GM21423 (cell line): Measurements from ENCODE around the gene ZDHHC11B.
"Not testable (repeated sequence)": the region's sequence is repeated elsewhere in the genome, so short reads cannot be mapped to it uniquely, and the experiment has no call there.

Experiments used
- ATAC-seq: cut with Tn5 transposase; IDR thresholded peaks from one replicate; pipeline ENCODE4 v1.9.1; 2021; ENCODE audit warnings: mild to moderate bottlenecking, moderate library complexity; ENCODE audit not compliant: unreplicated experiment

The ZDHHC11B gene

DNA sequence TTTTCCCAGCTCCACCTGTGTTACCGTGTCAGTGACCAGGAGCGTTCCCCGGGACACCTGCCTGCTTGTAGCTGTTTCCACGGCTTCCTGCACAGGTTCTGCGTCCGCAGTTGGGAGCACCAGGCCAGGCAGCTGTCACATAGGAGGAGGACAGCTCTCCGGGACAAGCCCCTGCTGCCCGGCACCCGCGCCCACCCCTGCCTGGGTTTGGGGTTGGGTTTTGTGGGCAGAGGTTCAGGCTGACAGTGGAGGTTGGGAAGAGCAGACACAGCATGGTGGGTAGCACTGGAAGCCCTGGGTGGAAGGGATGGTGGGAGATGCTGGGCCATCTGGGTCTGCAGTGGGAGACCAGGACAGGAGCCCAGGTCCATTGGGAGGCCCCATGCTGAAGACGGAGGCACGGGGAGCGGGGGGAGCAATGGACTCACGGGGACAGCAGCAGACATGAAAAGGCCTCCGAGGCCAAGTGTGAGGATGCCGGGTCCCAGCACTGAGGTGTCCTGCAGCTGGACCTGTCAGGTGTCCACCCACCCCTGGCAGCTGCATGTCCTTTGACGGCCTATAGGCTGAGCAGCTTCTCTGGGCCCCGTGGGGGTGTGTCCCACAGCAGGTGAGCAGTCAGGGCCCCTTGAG lies 2.8 kb upstream of the ZDHHC11B start:
- not testable (repeated sequence) for ATAC-seq

DNA sequence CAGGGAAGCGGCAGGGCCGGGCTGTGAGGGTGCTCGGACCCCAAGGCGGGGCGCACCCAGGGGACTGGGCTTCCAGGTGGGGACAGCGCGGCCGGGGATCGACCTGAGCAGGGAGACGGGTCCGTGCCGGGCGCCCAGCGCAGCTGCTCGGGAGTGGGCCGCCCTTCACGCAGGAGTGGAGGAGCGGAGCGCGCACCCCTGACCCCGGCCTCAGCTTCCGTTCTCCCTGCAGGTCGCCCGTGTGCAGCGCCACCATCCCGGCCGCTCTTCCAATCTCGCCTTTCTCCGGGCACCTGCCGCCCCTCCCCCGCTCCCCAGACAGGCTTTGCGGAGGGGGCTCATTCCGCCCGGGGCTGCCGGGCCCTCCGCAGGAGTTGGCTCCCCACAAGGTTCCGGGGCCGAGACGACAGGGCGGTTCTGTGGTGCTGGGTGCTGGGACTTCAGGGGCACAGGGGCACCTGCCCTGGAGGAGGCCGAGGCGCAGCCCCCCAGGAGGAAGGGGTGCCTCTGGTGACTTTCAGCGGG lies 714 bp upstream of the ZDHHC11B start:
- peak; percentile 5 for ATAC-seq

- not testable (repeated sequence) for ATAC-seq
Observed at GRCh38 chr5:783881-784427, 575 bp downstream of the ZDHHC11B start.

DNA sequence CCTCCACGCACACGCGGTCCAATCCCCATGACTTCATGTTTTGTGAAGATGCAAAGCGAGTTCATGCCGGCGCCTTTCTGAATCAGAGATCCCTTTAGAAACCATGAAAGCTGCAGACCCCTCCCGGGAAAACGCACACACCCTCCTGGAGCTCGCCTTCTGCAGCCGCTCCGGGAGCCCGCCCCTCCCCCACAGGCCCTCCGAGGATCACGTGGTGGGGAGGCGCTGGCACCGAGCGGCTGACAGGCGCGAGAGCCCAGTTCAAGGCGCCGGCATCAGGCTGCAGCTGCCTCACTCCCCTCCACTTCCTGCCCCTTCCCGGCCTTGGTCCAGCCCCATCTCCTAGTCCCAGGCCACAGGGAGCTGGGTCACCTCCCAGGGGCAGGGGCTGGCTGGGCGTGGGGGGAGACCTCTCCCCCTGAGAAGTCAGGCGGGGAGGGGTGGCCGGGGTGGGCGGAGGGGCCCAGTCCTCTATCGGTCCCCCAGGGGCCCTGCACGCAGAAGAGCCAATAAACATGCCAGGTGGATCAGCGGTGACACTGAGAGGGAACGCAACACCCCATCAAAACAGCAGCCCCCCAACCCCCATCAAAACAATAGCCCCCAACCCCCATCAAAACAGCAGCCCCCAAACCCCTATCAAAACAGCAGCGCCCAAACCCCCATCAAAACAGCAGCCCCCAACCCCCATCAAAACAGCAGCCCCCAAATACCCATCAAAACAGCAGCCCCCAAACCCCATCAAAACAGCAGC lies 1.3 kb downstream of the ZDHHC11B start:
- not testable (repeated sequence) for ATAC-seq

DNA sequence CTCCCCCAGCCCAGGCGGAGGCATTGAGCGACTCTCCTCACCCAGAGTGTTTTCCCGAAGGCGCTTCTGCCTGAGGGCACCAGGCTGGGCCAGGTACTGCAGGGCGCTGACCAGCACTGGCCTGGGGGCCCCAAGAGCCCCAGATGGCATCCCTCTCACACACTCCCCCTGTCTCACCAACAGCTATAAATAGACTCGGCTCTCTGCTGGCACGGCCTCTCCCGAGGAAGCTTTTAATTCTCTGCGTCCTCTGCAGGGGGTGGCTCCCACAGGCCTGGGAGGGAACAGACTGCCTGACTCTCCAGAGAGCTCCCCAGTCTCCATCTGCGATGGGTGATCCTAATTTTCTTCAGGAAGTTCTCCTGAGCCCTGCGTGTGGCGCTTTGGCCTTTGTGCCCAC lies 2.2 kb downstream of the ZDHHC11B start:
- ATAC-seq, result not testable (repeated sequence)

GRCh38 chr5:780571-780970 lies 4.0 kb downstream of the ZDHHC11B start:
- ATAC-seq, result not testable (repeated sequence)

- not testable (repeated sequence) for ATAC-seq
Observed at GRCh38 chr5:778967-779366, 5.6 kb downstream of the ZDHHC11B start.

DNA sequence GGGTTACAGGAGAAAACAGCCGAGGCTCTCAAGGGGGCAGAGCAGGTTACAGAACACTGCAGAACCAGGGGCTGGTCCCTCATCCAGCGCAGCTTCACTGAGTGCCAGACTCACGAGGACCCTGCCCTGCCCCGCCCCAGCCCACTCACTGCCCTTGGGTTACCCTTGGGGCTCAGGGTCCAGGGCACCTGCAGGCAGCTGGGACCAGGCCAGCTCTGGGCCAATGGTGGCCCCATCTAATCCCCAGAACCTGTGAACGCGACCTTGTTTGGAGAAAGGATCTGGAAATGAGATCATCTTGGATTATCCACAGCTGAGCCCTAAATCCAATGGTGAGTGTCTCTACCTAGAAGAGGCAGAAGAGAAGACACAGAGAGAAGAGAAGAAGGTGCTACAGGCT lies 6.1 kb downstream of the ZDHHC11B start:
- not testable (repeated sequence) for ATAC-seq

DNA sequence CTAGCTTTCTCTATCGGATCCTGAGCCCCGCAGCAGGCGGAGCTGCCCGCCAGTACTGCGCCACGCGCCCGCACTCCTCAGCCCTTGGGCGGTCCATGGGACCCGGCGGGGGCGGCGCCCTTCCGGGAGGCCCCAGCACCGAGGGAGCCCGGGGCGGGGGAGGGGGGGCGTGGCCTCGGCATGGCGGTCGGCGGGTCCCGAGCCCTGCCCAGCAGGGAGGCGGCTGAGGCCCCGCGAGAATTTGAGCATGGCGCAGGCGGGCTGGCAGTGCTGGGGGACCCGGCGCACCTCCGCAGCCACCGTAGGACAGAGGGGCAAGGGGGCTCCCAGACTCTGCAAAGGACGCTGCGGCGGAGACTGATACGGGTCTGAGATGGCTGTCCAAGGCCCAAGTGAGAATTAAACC lies 6.8 kb downstream of the ZDHHC11B start:
- ATAC-seq, result no peak

DNA sequence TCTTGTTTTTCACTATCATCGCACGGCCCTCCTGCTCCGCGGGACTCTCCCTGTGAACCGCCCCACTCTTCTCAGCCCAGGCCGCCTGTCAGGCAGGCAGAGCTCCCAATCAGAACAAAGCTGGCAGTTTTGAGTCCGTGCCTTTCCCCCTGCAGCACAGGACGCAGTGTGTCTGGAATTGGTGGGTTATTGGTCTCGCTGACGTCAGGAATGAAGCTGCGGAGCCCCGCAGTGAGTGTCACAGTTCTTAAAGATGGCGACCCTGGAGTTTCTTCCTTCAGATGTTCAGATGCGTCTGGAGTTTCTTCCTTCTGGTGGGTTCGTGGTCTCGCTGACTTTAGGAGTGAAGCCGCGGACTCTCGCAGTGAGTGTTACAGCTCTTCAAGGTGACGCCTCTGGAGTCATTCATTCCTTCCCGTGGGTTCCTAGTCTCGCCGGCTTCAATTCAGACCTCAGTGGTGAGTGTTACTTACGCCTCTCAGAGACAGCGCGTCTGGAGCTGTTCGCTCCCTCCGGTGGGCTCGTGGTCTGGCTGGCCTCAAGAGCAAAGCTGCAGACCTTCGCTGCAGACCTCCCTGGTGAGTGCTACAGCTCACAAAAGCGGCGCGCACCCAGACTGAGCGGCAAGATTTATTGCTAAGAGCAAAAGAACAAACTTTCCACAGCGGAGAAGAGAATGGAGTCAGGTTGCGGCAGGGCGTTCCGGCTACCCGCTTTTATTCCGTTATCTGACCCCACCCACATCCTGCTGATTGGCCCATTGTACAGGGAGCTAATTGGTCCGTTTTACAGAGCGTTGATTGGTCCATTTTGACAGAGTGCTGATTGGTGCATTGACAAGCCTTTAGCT lies 7.4 kb downstream of the ZDHHC11B start:
- no peak for ATAC-seq

DNA sequence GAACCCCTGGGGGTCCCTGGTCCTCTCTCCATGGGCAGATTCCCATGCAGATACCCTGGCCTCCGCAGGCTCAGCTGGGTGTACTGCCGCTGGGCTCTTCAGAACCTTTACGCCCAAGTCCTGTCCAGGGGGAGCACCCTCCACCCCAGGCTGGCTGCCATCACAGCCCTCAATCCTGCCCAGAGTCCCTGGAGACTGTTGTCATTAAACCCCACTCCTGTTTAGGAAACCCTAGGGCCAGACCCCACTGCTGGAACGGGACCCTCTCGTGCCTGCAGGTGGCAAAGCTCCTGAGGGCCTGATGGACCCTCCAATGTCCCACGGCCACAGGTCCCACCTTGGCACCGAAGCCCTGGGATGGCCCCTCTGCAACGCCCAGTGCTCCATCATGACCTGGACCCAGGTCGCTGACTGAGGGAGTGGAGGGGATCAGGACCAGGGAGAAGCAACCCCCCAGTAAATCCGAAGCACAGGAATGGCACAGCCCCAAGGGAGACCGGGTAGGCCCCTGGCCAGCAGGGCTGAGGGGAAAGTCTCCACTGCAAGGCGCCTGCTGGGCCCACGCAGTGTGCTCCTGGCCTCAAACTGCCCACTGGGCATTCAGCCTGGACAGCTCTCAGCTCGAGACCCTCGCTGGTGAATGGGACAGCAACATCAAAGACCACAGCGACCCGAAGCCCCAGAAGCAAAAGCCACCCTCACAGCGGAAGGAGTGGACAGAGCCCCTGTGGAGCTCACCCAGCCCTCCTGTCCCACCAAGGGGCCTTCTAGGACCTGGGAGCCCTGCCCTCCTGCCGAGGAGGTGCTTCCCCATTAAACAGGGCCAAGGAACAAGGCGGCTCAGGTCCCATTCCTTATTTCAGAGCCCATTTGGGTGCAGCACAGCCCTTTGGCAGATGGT lies 8.3 kb downstream of the ZDHHC11B start:
- ATAC-seq, result no peak

GRCh38 chr5:775595-775960 lies 9.0 kb downstream of the ZDHHC11B start:
- ATAC-seq, result not testable (repeated sequence)

DNA sequence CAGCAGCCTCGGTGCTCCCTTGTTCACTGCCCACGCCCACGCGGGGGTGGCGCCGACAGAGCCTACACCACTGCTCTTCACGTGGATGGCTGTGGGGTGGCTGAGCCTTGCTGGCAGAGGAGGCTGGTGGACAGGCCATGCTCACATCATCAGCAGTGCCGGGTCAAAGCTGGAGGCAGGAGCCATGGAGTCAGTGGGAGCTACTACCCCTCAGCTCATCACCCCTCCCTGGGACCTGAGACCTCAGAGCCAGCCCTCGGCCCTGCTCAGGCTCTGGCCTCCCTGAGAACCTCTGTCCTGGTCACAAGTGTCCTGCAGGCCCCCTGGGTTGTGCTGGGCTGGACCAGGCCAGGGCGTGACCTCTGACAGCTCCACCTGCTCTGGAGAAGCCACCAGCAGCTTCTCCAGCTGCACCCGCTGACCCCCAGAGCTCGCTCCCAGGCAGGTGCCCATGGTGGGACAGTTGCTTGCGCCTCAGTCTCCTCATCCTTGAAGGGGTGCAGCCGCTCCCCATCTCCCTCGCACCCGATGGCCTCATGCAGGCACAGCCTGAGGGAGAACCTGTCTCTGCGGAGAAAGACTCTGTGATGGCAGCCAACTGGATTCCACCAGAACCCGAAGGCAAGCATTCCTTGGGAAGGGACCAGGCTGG lies 9.5 kb downstream of the ZDHHC11B start:
- not testable (repeated sequence) for ATAC-seq

- not testable (repeated sequence) for ATAC-seq
Observed at GRCh38 chr5:774304-774703, 10.2 kb downstream of the ZDHHC11B start.

- ATAC-seq, result no peak
Observed at GRCh38 chr5:773517-774264, 10.8 kb downstream of the ZDHHC11B start.

GRCh38 chr5:772931-773330 lies 11.6 kb downstream of the ZDHHC11B start:
- ATAC-seq, result not testable (repeated sequence)

DNA sequence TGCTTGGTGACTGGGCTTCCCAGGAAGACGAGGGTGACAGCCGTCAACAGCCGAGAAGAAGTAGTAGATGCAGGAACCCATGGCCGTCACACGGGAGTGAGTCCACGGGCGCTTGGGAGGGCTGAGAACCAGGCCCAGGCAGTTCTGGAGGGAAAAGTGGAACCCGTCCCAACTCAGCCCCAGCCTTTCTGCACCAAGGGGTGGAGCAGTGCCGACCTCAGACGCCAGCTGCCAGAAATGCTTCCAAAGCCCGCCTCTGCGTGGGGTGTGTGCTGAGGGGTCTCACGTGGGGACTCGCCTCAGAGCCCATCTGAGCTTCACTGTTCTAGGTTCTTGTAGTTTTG lies 12.0 kb downstream of the ZDHHC11B start:
- not testable (repeated sequence) for ATAC-seq

- not testable (repeated sequence) for ATAC-seq
Observed at GRCh38 chr5:771841-772546, 12.5 kb downstream of the ZDHHC11B start.
